NCI-H1048 (cell line): Measurements from ENCODE around the gene OPN3.

Experiments used
- DNase-seq: peaks from one replicate; lab custom pipeline; 2025; lab: John Stamatoyannopoulos, UW

OPN3 gene

DNA sequence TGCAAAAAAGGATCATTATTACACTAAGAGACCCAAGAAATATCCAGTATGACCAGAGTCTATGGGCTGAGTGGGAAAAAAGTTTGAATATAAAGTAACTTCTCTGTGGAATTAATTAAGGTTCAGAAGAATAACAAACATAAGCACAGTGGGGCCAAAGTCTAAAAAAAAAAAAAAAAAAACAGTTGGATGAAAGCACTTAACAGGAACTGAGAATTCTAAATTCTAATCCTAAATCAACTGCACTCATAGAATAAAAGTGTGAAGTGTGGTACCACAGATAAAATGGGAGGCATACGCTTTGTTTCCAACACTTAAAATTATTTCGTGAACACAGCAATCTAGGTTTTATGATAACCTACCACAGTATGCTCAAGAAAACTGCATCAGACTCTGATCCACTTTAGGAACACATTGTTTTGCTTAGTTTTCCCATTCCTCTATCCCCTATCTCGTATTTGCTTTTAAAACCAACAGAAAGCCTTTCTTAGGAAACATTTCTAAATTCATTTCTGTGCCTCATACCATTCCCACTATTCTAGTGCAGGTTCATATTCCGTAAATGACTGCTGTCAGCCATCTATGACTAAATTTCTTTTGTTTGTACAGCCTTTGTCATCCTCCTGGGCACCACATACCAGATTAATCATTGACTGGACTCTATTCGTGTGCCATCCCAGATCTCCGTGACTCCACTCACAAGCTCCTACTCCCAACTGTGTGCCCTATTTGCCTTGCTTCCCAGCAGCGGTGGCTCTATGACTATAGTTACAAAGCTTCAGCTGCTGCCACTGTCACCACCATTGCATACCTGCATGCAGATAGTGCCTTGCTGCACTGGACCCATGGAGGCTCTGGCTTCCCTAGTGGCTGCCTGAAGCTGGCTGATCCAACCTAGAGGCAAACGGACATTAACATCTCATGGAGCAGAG is 24.9 kb downstream of the OPN3 start:
- DNase-seq = no peak

- DNase-seq = no peak
These were observed 25.6 kb downstream of the OPN3 start for GRCh38 chr1:241614572-241614971.

DNA sequence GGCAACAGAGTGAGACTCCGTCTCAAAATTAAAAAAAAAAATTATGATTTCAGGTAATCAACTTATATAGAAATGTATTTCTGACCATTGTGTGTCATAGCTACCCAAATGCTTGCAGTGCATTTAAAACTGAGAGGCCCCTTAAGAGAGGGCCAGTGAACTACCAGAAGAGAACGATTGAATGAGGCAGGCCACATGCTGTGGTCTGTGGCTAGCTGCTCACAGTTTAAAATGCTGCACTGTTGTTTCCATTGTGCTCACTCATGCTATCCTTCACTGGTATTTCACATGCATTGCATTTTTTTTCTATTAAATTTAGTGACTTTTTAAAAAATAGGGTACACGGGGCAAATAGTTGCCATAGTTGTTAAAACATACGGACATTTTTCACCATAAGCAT is 26.0 kb downstream of the OPN3 start:
- no peak for DNase-seq

- DNase-seq = no peak
These were observed 27.4 kb downstream of the OPN3 start for GRCh38 chr1:241612533-241613477.

DNA sequence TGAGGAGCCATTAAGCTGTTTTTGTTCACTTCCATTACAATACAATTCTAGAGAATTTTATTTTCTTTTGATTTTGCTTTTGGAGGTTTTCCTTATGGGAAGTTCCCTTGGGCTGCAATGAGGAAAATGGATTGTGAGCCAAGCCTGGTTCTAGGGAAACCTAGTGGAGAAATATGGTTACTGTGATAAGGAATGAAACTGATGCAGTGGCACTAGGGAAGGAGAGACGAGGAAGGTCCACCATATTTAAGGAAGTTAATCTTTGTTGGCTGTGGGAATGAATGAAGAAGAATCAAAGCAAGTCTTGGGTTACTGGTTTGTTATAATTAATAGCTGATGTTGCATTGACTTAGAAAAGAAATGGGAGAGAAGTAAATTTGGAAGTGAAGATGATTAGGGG is 28.4 kb downstream of the OPN3 start:
- no peak for DNase-seq

DNA sequence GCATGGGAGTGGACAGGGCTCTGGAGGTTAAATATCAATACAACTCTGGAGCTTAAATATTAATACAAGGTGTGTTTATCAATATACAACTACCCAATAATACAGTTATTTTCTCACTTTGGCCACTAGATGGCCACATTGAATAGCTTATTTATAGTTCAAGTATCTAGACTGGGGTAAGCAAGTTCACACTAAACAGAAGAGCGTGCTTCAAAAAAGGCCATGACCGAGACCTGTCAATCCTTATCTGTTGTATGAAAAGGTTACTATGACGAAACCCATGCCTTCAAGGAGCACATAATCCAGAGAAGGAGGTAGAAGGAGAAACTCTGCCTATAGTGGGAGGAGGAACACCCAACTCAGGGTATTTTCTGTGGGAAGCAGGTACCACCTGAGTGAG is 29.1 kb downstream of the OPN3 start:
- DNase-seq = peak; percentile 25

GRCh38 chr1:241610056-241610815 is 29.9 kb downstream of the OPN3 start:
- DNase-seq = no peak

DNA sequence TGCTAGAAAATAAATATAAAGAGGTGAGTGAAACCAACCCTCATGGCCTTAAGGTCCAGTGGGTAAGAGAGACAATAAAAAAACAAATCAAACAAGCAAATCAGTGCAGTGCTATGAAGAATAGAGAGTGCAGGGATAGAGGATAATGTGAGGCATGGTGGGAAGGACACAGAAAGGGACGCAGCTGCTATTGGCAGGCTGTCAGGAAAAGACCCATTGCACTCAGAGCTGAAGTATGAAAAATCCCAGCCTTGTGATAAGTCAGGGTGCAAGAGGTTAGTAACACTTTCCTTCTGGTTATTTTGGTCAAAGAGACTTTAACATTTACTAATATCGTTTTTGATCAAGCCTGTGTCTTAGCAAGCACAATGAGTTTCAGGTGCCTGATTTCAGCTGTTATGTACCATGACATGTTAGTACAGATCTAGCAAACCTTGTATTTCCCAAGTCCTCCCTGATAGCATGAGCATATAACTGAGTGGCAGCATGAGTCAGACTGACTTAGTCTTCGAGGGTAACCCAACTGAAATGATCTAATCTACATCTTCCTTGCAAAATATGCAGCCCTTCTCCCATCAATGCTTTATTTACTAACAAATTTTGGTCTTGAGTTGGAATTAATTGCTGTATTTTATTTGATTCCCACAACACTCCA is 31.7 kb downstream of the OPN3 start:
- no peak for DNase-seq

- DNase-seq = no peak
These were observed 32.7 kb downstream of the OPN3 start for GRCh38 chr1:241607497-241607896.

DNA sequence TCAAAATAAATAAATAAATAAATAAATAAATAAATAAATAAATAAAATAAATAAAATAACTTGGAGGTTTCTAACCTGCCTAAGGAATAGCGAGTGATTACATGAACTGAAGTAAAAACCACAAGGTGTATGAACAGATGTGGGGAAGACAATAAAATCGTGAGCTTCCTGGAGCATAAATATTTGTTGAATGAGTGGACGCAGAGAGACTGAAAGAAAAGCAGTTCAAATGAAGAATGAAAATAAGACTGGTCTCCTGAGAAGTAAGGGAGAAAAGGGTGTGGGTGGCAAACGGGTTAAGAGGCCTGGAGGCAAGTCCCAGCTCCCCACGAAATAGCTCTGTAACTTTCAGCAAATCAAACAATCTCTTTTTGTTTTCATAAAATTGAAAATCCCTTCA is 33.6 kb downstream of the OPN3 start:
- DNase-seq = no peak

DNA sequence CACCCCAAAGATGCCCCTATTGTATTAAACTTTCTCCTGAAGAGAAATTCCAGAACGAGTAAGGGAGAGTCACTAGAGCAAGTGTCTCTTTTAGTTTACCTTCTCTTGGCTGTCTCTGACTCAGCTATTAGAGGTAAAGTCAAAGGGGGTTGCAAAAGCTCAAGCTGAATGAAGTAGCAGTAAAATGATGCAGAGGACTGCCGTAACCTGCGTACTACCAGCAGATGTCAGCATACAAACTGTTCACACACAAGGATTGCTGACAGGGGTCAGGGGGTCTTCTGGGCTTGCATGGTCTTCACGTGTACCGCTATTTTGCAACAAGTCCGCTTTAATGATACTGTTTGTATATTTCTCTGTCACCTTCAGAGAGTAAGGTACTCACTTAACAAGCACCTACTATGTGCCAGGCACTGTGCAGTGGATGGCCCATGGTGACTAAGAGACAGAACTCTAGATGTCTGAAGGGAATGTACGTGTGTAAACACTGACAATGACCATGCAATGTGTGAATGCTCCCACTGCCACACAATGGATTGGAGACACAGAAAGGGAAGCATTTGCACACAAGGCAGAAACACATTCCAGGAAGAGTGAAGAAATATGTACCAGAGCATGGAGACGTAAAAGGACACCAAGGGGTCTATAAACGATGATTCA is 34.9 kb downstream of the OPN3 start:
- no peak for DNase-seq

DNA sequence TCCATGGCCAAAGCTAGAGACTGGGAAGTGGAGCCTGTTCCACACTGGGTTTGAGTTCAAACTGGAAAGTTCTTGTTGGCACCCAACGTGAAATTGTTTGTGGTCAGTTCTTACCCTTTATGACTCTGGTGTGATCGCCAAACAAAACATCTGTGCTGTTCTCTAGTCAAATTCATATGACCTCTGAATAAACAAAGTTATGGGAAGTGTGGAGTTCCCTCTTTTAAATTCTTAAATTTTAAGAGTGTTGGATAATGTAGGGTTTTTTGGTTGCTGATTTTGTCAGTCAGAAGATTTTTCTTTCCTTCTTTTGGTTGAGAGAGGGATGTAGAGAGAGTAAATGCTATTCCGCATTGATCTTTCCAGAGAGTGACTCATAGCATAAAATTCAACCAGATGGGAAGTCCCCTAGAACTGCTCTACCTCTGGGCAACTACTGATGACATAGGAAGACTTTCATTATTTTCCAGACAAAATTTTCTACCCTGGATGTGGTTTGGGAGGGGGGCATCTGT is 36.4 kb downstream of the OPN3 start:
- no peak for DNase-seq

GRCh38 chr1:241600496-241600901 is 39.7 kb downstream of the OPN3 start:
- no peak for DNase-seq

GRCh38 chr1:241598249-241598648 is 41.9 kb downstream of the OPN3 start:
- DNase-seq = no peak

GRCh38 chr1:241596633-241597032 is 43.5 kb downstream of the OPN3 start:
- no peak for DNase-seq

DNA sequence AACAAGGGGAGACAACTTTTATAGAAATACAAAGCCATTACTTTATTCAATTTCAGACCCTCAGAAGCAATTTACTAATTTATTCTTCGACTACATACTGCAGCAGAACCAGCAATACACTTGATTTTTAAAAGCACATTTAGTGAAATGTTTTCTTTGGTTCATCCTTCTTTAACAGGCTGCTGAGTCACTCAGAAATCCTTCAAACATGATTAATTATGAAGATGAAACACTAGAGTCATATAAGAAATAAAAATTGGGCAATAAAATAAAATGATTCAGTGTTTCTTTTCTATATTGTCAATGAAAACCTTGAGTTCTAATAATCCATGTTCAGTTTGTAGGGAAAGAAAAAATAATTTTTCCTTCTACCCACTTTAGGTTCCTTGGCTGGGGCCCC is 47.0 kb downstream of the OPN3 start:
- DNase-seq = no peak

DNA sequence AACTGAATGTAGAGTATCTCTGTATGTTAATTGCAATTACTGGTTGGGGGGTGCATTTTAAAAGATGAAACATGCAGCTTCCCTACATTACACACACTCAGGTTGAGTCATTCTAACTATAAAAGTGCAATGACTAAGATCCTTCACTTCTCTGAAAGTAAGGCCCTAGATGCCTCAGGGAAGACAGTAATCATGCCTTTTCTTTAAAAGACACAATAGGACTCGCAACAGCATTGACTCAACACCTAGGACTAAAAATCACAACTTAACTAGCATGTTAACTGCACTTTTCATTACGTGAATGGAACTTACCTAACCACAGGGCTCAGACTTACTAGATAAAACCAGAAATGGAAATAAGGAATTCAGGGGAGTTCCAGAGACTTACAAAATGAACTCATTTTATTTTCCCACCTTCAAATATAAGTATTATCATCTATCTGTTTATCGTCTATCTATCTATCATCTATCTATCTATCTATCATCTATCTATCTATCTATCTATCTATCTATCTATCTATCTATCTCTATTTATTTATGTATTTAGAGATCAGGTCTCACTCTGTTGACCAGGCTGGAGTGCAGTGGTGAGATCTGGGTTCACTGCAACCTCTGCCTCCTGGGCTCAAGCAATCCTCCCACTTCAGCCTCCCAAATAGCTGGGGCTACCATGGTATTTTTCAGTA is 47.8 kb downstream of the OPN3 start:
- DNase-seq = no peak

DNA sequence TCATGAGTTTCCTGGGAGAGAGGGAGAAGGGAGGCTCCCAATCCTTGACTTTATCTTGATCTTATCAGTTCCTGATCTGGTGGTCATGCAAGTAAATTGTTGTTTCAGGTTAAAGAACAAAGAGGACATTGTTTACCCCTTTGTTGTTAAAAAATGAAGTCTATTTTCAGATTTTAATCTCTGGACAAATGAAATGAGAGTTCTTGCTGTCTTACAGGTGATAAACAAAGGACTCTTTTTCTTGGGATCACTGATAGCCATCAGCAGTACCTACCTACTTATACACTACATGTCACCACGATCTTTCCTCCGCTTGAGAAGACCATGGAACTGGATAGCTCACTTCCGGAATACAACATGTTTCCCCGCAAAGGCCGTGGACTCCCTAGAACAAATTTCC is 48.4 kb downstream of the OPN3 start:
- no peak for DNase-seq

DNA sequence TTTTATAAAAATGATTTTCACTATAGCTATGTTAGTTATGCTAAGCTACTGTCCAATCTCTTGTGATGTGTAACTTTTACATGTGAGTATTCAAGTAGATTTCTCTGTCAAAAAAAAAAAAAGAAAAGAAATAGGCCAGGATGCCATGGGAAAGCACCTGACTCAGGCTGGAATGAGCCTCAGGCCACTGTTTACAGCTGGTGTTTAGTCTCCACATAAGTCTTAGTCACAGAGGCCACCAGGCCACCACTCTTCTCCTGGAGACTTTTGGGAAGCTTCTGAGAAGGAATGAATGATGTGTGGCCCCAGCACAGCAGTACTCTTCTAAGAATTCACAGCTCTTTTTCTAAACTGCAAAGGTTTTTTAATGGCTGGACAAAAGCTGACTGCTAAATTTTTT is 48.9 kb downstream of the OPN3 start:
- no peak for DNase-seq

DNA sequence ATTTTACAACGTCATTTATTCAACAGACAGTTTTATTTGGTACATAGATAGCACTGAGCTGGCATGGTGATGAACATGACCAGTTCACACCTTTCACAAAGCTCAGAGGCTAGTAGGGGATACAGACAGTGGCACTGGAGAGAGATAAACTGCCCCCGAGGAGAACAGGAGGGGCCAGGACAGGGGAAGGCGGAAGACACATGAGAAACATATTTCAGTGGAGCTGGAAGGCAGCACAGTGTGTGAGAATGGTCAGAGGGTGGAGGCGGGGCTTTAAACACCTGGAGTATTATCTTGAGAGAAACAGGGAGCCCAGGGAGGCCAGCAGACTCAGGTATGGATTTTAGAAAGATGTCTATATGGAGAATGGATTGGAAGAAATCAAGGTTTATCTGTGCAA is 49.5 kb downstream of the OPN3 start:
- DNase-seq = no peak
